Measurements from ENCODE around the gene HVCN1. TPM values are rescaled to one million over a fixed set of nuclear protein-coding genes. Genes with fewer than 3 reads are reported as not detected.

Gene HVCN1
- total RNA-seq, 1 experiment from 2014 or later, result 0.23 TPM

DNA sequence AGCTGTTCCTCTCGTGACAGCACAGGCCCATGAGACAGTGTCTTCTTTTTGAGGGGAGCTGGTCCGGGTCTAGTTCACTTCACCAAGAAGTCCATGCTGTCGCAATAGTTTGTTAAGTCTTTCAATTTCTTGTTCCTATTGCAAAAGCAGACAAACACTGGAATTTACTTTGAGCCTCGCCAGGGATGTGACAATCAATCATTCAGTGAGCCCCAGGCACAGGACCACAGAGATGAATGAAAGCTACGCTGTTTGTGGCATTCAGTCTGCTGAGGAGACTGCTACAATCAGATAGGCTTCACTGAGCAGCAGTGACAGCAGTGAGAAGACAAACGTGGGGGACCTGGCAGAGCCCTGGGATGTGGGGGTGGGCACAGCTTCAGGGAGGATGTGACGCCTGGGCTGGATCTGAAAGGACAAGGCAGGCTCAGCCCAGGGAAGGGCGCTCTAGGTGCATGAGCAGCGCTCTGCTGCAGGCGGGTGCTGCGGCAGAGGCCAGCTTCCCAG is 39.5 kb downstream of the HVCN1 start:
- Mint-ChIP-seq H3K27me3 (ENCODE audit: insufficient read depth, unreplicated experiment) (no peaks in the 10 kb centered on the region), H3K36me3 (ENCODE audit: insufficient read depth, unreplicated experiment) (peaks cover 5% of the 10 kb centered on the region), H3K4me1 (ENCODE audit: low read depth, unreplicated experiment) (no peaks in the 10 kb centered on the region), H3K27ac (ENCODE audit: unreplicated experiment) (no peak overlapping the region), H3K4me3 (ENCODE audit: unreplicated experiment) (no peak overlapping the region), H3K9me3 (ENCODE audit: unreplicated experiment) (no peaks in the 10 kb centered on the region)
- TF ChIP-seq CTCF (IDR thresholded peaks at IDR 0.05; ENCODE audit: insufficient read depth in 1 of 2, low read depth in 1 of 2, low read length in 1 of 2, severe bottlenecking in 1 of 2, unreplicated experiment in 1 of 2), result no peak
- no peaks in the 10 kb centered on the region for H3K36me3 ChIP-seq (ENCODE audit: control insufficient read depth, insufficient read depth, low read length)
- CTCF ChIA-PET, result no interaction called here
- BruUV-seq (replicated peaks), result no TSS peak
- intact Hi-C loops (cut with micrococcal nuclease; ENCODE audit: unreplicated experiment), result no loop called here
- no peaks in the 10 kb centered on the region for H3K27me3 ChIP-seq (replicated peaks; ENCODE audit: control insufficient read depth, insufficient read depth, low read length)
- no peaks in the 10 kb centered on the region for H3K9me3 ChIP-seq
- no peaks in the 10 kb centered on the region for H3K4me1 ChIP-seq
- DNase-seq, result peak in 1 of 2 experiments; percentile 37
- no peak overlapping the region for H3K4me3 ChIP-seq (ENCODE audit: low read depth, low read length)
- POLR2A ChIA-PET, result no interaction called here

DNA sequence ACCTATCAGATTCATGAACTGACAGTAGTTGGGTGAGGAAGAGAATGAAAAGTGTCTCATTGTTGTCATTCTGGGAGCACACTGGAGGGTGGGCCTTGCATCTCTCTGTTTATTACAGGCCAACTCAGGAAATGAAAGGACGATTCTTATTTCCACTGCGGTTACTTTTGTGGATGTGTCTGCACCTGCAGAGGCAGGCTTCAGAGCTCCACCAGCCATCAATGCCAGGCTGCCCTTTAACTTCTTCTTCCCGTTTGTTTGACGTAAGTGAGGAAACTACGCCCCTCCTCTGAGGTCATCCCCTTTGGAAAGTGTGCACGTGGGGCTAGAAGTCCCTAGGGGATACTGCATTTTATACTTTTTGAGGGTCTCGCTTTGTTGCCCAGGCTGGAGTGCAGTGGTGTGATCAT is 41.3 kb downstream of the HVCN1 start:
- H3K36me3 Mint-ChIP-seq (ENCODE audit: insufficient read depth, unreplicated experiment), result peaks cover 5% of the 10 kb centered on the region
- H3K9me3 Mint-ChIP-seq (ENCODE audit: unreplicated experiment), result no peaks in the 10 kb centered on the region
- ChIA-PET CTCF (no interaction called here), POLR2A (interaction anchor here (0.5 kb wide), 1 partner anchor 26 kb away, joined by 4 read pairs; no protein-coding TSS in a partner anchor)
- Histone ChIP-seq H3K27me3 (replicated peaks; ENCODE audit: control insufficient read depth, insufficient read depth, low read length) (no peaks in the 10 kb centered on the region), H3K9me3 (no peaks in the 10 kb centered on the region), H3K36me3 (ENCODE audit: control insufficient read depth, insufficient read depth, low read length) (no peaks in the 10 kb centered on the region), H3K4me1 (no peaks in the 10 kb centered on the region), H3K4me3 (ENCODE audit: low read depth, low read length) (no peak overlapping the region)
- no peak overlapping the region for H3K27ac Mint-ChIP-seq (ENCODE audit: unreplicated experiment)
- H3K27me3 Mint-ChIP-seq (ENCODE audit: insufficient read depth, unreplicated experiment), result no peaks in the 10 kb centered on the region
- intact Hi-C loops (cut with micrococcal nuclease; ENCODE audit: unreplicated experiment), result no loop called here
- no peak for DNase-seq
- no peak for TF ChIP-seq CTCF (IDR thresholded peaks at IDR 0.05; ENCODE audit: insufficient read depth in 1 of 2, low read depth in 1 of 2, low read length in 1 of 2, severe bottlenecking in 1 of 2, unreplicated experiment in 1 of 2)
- no peaks in the 10 kb centered on the region for H3K4me1 Mint-ChIP-seq (ENCODE audit: low read depth, unreplicated experiment)
- H3K4me3 Mint-ChIP-seq (ENCODE audit: unreplicated experiment), result no peak overlapping the region
- BruUV-seq (replicated peaks), result no TSS peak

- Histone ChIP-seq H3K9me3 (no peaks in the 10 kb centered on the region), H3K36me3 (ENCODE audit: control insufficient read depth, insufficient read depth, low read length) (no peaks in the 10 kb centered on the region), H3K27me3 (replicated peaks; ENCODE audit: control insufficient read depth, insufficient read depth, low read length) (no peaks in the 10 kb centered on the region), H3K4me3 (ENCODE audit: low read depth, low read length) (no peak overlapping the region), H3K4me1 (no peaks in the 10 kb centered on the region)
- intact Hi-C loops (cut with micrococcal nuclease; ENCODE audit: unreplicated experiment), result no loop called here
- ChIA-PET CTCF (no interaction called here), POLR2A (no interaction called here)
- DNase-seq, result no peak
- Mint-ChIP-seq H3K27ac (ENCODE audit: unreplicated experiment) (no peak overlapping the region), H3K9me3 (ENCODE audit: unreplicated experiment) (no peaks in the 10 kb centered on the region), H3K36me3 (ENCODE audit: insufficient read depth, unreplicated experiment) (no peaks in the 10 kb centered on the region), H3K4me3 (ENCODE audit: unreplicated experiment) (no peak overlapping the region), H3K27me3 (ENCODE audit: insufficient read depth, unreplicated experiment) (no peaks in the 10 kb centered on the region), H3K4me1 (ENCODE audit: low read depth, unreplicated experiment) (no peaks in the 10 kb centered on the region)
- BruUV-seq (replicated peaks), result no TSS peak
- TF ChIP-seq CTCF (IDR thresholded peaks at IDR 0.05; ENCODE audit: insufficient read depth in 1 of 2, low read depth in 1 of 2, low read length in 1 of 2, severe bottlenecking in 1 of 2, unreplicated experiment in 1 of 2), result no peak
Measured at GRCh38 chr12:110641521-110641920, 47.4 kb downstream of the HVCN1 start.

All from Caco-2 (cell line).